Naive thymus-derived CD4-positive, alpha-beta T cell (primary cell): ENCODE results near the gene EFNA3. TPM values are rescaled to one million over a fixed set of nuclear protein-coding genes. Genes with fewer than 3 reads are reported as not detected.
"Not testable (repeated sequence)": the region's sequence is repeated elsewhere in the genome, so short reads cannot be mapped to it uniquely, and the experiment has no call there.

Source experiments
- ATAC-seq: fragments of 150-1000 bp; cut with Tn5 transposase; 2 replicates; pipeline ENCODE4 v1.10.0; 2021; ENCODE audit warnings: mild to moderate bottlenecking, moderate library complexity
- CTCF ChIA-PET: fragments of 350-600 bp; sonication (Branson Sonifier 250); formaldehyde crosslinking; loops from one replicate; lab custom pipeline; 2021; ENCODE audit warnings: antibody characterized with exemption; lab: Charles Lee
- POLR2A ChIA-PET: fragments of 350-600 bp; sonication (Branson Sonifier 250); formaldehyde crosslinking; loops from one replicate; lab custom pipeline; 2021; ENCODE audit warnings: antibody characterized with exemption, inconsistent platforms; lab: Charles Lee
- DNase-seq, 9 donors: peaks; one replicate each; pipeline versions ENCODE4 v3.0.0 to v3.0.0-alpha.2; 2020 to 2022; ENCODE audit warnings: mixed read lengths in 1 of 9
- H3K27ac ChIP-seq: one replicate; pipeline ENCODE4 v1.7.0; 2013; ENCODE audit warnings: mild to moderate bottlenecking, low read depth, low read length, moderate library complexity
- H3K27me3 ChIP-seq, 2 donors: one replicate each; pipeline ENCODE4 v1.7.0; 2013; ENCODE audit warnings: low read length in 2 of 2, mild to moderate bottlenecking in 2 of 2, moderate library complexity in 2 of 2; ENCODE audit not compliant: control insufficient read depth in 2 of 2, insufficient read depth in 2 of 2
- H3K36me3 ChIP-seq, 3 experiments: 1 replicate in 2 of 3; 2 replicates in 1 of 3; pipeline ENCODE4 v1.7.0; 2013; ENCODE audit warnings: low read length in 3 of 3, mild to moderate bottlenecking in 3 of 3, moderate library complexity in 1 of 3; ENCODE audit not compliant: insufficient read depth in 3 of 3, control insufficient read depth in 2 of 3
- H3K4me1 ChIP-seq, 2 donors: one replicate each; pipeline ENCODE4 v1.7.0; 2013; ENCODE audit warnings: low read length in 2 of 2, mild to moderate bottlenecking in 2 of 2, moderate library complexity in 1 of 2; ENCODE audit not compliant: control insufficient read depth in 2 of 2, insufficient read depth in 2 of 2
- H3K4me3 ChIP-seq: 2 replicates; pipeline ENCODE4 v1.7.0; 2013; ENCODE audit warnings: mild to moderate bottlenecking, low read length
- H3K9me3 ChIP-seq, 3 experiments: 1 replicate in 2 of 3; 2 replicates in 1 of 3; pipeline ENCODE4 v1.7.0; 2013; ENCODE audit warnings: low read length in 3 of 3; ENCODE audit not compliant: control insufficient read depth in 2 of 3
- H3K27ac Mint-ChIP-seq, 9 donors: one replicate each; pipeline ENCODE4 v1.8.0; 2020 to 2022; ENCODE audit warnings: mixed read lengths in 9 of 9, mild to moderate bottlenecking in 8 of 9, moderate library complexity in 5 of 9, inconsistent platforms in 2 of 9
- H3K27me3 Mint-ChIP-seq, 5 donors: one replicate each; pipeline ENCODE4 v1.8.0; 2021 to 2022; ENCODE audit warnings: mixed read lengths in 5 of 5, mild to moderate bottlenecking in 1 of 5
- H3K36me3 Mint-ChIP-seq, 5 donors: one replicate each; pipeline ENCODE4 v1.8.0; 2020 to 2022; ENCODE audit warnings: mixed read lengths in 5 of 5, mild to moderate bottlenecking in 3 of 5, inconsistent platforms in 1 of 5
- H3K4me1 Mint-ChIP-seq, 7 donors: one replicate each; pipeline ENCODE4 v1.8.0; 2020 to 2022; ENCODE audit warnings: mixed read lengths in 7 of 7, mild to moderate bottlenecking in 3 of 7, inconsistent platforms in 1 of 7
- H3K4me3 Mint-ChIP-seq, 10 donors: one replicate each; pipeline ENCODE4 v1.8.0; 2020 to 2022; ENCODE audit warnings: mild to moderate bottlenecking in 10 of 10, mixed read lengths in 10 of 10, moderate library complexity in 6 of 10, inconsistent platforms in 2 of 10
- H3K9me3 Mint-ChIP-seq, 11 donors: one replicate each; pipeline ENCODE4 v1.8.0; 2020 to 2022; ENCODE audit warnings: mixed read lengths in 11 of 11, mild to moderate bottlenecking in 4 of 11, inconsistent platforms in 1 of 11, moderate library complexity in 1 of 11
- intact Hi-C, 2 donors: fragments of 100-400 bp; cut with micrococcal nuclease; formaldehyde crosslinking; loops; one replicate each; pipeline ENCODE4 v1.15.1; 2023
- polyA plus RNA-seq, 2 donors: library from polyadenylated mRNA; unstranded; fragments of 300-500 nt; fragmentation: Illumina TruSeq; gene quantifications; one replicate each; pipeline ENCODE4 v1.2.3, GENCODE V29; 2021
- total RNA-seq, 6 experiments: library from RNA in 5 of 6; stranded (reverse) in 5 of 6; gene quantifications; 1 replicate in 5 of 6; 2 replicates in 1 of 6; pipeline ENCODE4 v1.2.3 and lab custom pipeline; 2021 to 2026

EFNA3 gene
- total and polyA plus RNA-seq, 7 experiments from 2014 or later: 0.42 to 4.0 (median 1.7) TPM

DNA sequence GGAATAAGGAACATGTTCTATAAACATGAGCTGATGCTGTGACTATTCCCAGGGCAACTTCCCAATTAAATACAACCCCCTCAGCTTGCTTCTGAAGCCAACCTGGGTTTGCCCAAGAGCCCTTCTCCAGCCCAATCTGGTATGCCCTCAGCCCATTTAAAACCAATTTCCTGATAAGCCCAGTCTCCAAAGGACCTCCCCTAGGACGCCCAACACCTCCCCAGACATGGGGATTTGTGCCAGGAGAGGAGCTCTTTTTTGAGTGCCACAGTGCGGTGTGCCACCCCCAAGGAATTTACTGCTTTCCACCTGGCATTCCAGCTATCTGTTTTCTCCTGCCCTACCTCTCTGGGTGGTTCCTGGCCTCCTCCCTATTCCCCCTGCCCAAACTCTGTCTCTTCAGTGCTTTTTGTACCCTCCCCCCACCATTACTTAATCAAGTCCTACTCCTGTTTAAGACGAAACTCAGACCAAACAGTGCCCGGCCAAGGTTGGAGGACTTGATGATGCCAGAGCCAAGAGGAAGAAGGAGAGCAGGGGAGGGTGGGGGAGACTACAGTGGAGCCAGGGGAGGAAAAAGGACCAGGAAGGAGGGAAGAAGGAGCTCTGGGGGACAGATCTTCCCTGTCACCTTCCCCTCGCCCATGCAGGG, 37.6 kb downstream of the EFNA3 start:
- Mint-ChIP-seq H3K27ac (no peak overlapping the region), H3K27me3 (peaks cover 0 to 25% (median 0%) of the 10 kb centered on the region in 5 donors), H3K4me1 (no peaks in the 10 kb centered on the region), H3K4me3 (no peak overlapping the region), H3K36me3 (no peaks in the 10 kb centered on the region), H3K9me3 (no peaks in the 10 kb centered on the region)
- Histone ChIP-seq H3K9me3 (no peaks in the 10 kb centered on the region), H3K36me3 (no peaks in the 10 kb centered on the region), H3K4me1 (no peaks in the 10 kb centered on the region), H3K4me3 (no peak overlapping the region), H3K27me3 (no peaks in the 10 kb centered on the region), H3K27ac (no peak overlapping the region)
- ATAC-seq: no peak
- POLR2A ChIA-PET: no interaction called here
- intact Hi-C loops: no loop called here
- CTCF ChIA-PET: interaction anchor here (1.2 kb wide), 1 partner anchor 25 kb away, joined by 3 read pairs; no protein-coding TSS in a partner anchor
- no peak for DNase-seq

DNA sequence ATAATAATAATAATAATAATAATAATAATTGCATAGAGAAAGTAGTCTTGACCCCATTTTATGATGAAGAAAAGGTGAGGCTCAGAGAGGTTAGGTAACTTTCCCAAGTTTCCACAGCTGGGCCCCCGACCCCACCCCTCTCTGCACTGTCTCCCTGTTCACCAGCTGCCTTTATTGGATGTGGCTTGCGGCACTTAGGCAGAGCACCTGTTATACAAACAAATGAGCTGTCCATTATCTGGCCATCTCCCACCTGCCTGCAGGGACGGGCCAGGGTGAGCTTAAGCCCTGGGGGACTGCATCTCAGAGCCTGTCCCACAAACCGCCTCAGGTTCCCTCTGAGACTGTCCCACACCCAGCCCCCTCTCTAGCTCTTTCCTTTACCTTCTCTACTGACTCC, 39.0 kb downstream of the EFNA3 start:
- Mint-ChIP-seq H3K9me3 (no peaks in the 10 kb centered on the region), H3K4me1 (no peaks in the 10 kb centered on the region), H3K36me3 (no peaks in the 10 kb centered on the region), H3K4me3 (no peak overlapping the region), H3K27me3 (peaks cover 0 to 29% (median 0%) of the 10 kb centered on the region in 5 donors), H3K27ac (peak overlapping the region in 1 of 9 donors; percentile 55)
- Histone ChIP-seq H3K27me3 (no peaks in the 10 kb centered on the region), H3K36me3 (no peaks in the 10 kb centered on the region), H3K4me1 (no peaks in the 10 kb centered on the region), H3K4me3 (no peak overlapping the region), H3K9me3 (no peaks in the 10 kb centered on the region), H3K27ac (no peak overlapping the region)
- POLR2A ChIA-PET: no interaction called here
- intact Hi-C loops: no loop called here
- ATAC-seq (no peak), DNase-seq (no peak)
- CTCF ChIA-PET: interaction anchor here (0.7 kb wide), 2 partner anchors 26 to 61 kb away, joined by 3 to 4 read pairs; no protein-coding TSS in a partner anchor

DNA sequence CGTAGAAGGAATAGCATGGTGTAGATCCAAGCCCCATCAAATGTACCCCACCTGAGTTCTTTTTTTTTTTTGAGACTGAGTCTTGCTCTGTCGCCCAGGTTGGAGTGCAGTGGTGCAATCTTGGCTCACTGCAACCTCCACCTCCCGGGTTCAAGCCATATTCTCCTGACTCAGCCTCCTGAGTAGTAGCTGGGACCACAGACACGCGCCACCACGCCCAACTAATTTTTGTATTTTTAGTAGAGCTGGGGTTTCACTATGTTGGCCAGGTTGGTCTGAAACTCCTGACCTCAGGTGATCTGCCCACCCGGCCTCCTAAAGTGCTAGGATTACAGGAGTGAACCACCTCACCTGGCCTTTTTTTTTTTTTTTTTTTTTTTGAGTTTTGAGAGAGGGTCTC, 39.5 kb downstream of the EFNA3 start:
- H3K27me3 Mint-ChIP-seq: peaks cover 0 to 34% (median 0%) of the 10 kb centered on the region in 5 donors
- H3K27me3 ChIP-seq, intact Hi-C loops, H3K4me3 ChIP-seq, H3K27ac ChIP-seq, H3K4me1 Mint-ChIP-seq, H3K36me3 Mint-ChIP-seq, H3K36me3 ChIP-seq, ATAC-seq, H3K4me3 Mint-ChIP-seq, POLR2A ChIA-PET, H3K4me1 ChIP-seq, DNase-seq, H3K27ac Mint-ChIP-seq, H3K9me3 Mint-ChIP-seq, H3K9me3 ChIP-seq: not testable (repeated sequence)
- CTCF ChIA-PET: interaction anchor here (0.7 kb wide), 1 partner anchor 61 kb away, joined by 3 read pairs; no protein-coding TSS in a partner anchor

DNA sequence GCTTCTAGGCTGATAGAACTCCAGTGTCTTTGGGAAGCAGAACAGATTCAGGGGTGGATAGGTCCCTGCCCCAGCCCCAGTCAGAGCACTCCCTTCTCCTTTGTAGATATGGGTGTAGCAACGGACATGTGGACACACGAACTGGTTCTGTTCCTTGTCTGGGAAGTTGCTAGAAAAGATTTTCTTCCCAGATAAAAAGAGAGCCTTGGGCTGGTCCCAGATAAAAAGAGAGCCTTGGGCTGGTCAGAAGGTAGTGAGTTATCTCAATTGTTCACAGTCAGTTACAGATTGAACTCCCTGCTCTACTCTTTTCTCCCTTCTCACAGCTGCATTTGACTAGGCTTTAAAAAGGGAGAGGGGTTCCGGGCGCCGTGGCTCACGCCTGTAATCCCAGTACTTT, 41.6 kb downstream of the EFNA3 start:
- Histone ChIP-seq H3K27ac (no peak overlapping the region), H3K27me3 (no peaks in the 10 kb centered on the region), H3K36me3 (no peaks in the 10 kb centered on the region), H3K9me3 (no peaks in the 10 kb centered on the region), H3K4me3 (no peak overlapping the region), H3K4me1 (no peaks in the 10 kb centered on the region)
- no peak for DNase-seq
- CTCF ChIA-PET: interaction anchor here (0.9 kb wide), 1 partner anchor 25 kb away, joined by 3 read pairs; no protein-coding TSS in a partner anchor
- Mint-ChIP-seq H3K9me3 (no peaks in the 10 kb centered on the region), H3K27me3 (peaks cover 0 to 51% (median 0%) of the 10 kb centered on the region in 5 donors), H3K4me1 (no peaks in the 10 kb centered on the region), H3K27ac (no peak overlapping the region), H3K4me3 (no peak overlapping the region), H3K36me3 (no peaks in the 10 kb centered on the region)
- intact Hi-C loops: no loop called here
- no peak for ATAC-seq
- POLR2A ChIA-PET: no interaction called here

DNA sequence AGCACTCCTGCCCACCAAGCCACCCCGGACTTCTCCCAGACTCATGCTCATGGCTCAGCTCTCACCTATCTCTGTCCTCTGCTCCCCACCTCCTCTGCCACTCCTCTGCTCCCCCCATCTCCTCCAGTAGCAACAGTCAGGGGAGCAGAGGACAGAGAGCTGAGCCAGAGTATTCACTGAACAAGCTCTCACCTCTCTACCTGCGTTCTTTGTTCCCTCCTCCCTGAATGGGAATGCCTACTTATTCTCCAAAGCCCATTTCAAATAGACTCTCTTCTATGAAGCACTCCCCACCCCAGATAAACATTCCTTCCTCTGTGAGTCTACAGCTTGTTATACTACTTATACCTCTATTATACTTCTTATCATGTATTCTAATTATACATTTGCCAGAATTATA, 42.6 kb downstream of the EFNA3 start:
- Mint-ChIP-seq H3K4me3 (no peak overlapping the region), H3K4me1 (no peaks in the 10 kb centered on the region), H3K36me3 (no peaks in the 10 kb centered on the region), H3K27me3 (peaks cover 0 to 52% (median 0%) of the 10 kb centered on the region in 5 donors), H3K27ac (peak overlapping the region in 1 of 9 donors; percentile 83), H3K9me3 (no peaks in the 10 kb centered on the region)
- H3K4me1 ChIP-seq: no peaks in the 10 kb centered on the region
- DNase-seq: no peak
- H3K27ac ChIP-seq: no peak overlapping the region
- H3K9me3 ChIP-seq: no peaks in the 10 kb centered on the region
- no peaks in the 10 kb centered on the region for H3K27me3 ChIP-seq
- H3K36me3 ChIP-seq: no peaks in the 10 kb centered on the region
- CTCF ChIA-PET: interaction anchor here (0.5 to 0.9 kb wide), 3 partner anchors 11 to 517 kb away, joined by 3 to 5 read pairs (median 4); no protein-coding TSS in a partner anchor
- POLR2A ChIA-PET: no interaction called here
- no peak for ATAC-seq
- H3K4me3 ChIP-seq: no peak overlapping the region
- intact Hi-C loops: no loop called here

DNA sequence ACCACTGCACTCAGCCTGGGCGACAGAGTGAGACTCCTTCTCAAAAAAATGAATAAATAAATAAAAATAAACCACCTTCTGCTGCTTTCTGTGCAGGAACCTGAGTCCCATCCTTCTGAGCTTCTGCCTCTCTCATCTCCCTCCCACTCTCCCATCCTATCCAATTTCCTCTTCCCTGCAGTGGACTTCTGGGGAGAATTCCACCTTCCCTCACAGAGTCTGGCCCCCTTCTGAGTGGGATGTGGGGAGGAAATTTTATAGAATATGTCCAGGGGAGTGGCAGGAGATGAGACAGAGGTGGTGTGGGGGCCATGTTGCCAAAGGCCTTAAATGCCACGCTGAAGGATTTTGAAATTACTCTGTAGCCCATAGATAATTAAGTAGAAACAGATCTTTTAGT, 43.7 kb downstream of the EFNA3 start:
- no peak for ATAC-seq
- Histone ChIP-seq H3K4me3 (no peak overlapping the region), H3K27me3 (no peaks in the 10 kb centered on the region), H3K36me3 (no peaks in the 10 kb centered on the region), H3K27ac (no peak overlapping the region), H3K4me1 (peaks cover 0 to 7% of the 10 kb centered on the region in 2 donors), H3K9me3 (no peaks in the 10 kb centered on the region)
- Mint-ChIP-seq H3K27me3 (peaks cover 0 to 63% (median 6%) of the 10 kb centered on the region in 5 donors), H3K4me1 (peaks cover 6 to 8% (median 7%) of the 10 kb centered on the region in 7 donors), H3K4me3 (no peak overlapping the region), H3K36me3 (peaks cover 0 to 2% (median 0%) of the 10 kb centered on the region in 5 donors), H3K27ac (no peak overlapping the region), H3K9me3 (no peaks in the 10 kb centered on the region)
- no peak for DNase-seq
- intact Hi-C loops: no loop called here
- POLR2A ChIA-PET: no interaction called here
- CTCF ChIA-PET: no interaction called here

DNA sequence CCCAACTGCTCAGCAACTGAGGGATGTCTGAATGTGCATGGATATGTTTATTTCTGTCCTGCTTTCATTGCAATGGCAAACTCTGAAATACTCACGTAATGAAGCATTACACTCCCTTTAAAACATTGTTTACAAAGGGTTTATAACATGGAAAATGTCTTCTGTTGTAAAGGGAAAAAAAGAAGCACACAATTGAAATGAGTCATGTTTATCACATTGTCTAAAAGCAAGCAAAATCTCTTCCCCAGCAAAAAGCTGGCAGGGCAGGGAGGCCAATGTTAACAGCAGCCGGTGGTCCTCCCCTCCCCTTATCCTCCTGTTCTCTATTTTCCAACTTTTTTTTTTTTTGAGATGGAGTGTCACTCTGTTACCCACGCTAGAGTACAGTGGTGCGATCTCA, 45.2 kb downstream of the EFNA3 start:
- ChIA-PET CTCF (no interaction called here), POLR2A (no interaction called here)
- Mint-ChIP-seq H3K27me3 (peaks cover 0 to 72% (median 7%) of the 10 kb centered on the region in 5 donors), H3K9me3 (no peaks in the 10 kb centered on the region), H3K4me1 (peaks cover 15 to 20% (median 17%) of the 10 kb centered on the region in 7 donors), H3K4me3 (no peak overlapping the region), H3K27ac (no peak overlapping the region), H3K36me3 (peaks cover 0 to 2% (median 0%) of the 10 kb centered on the region in 5 donors)
- no peak overlapping the region for H3K4me3 ChIP-seq
- H3K27me3 ChIP-seq: no peaks in the 10 kb centered on the region
- ATAC-seq: no peak
- H3K9me3 ChIP-seq: no peaks in the 10 kb centered on the region
- H3K4me1 ChIP-seq: peaks cover 10 to 19% of the 10 kb centered on the region in 2 donors
- no peaks in the 10 kb centered on the region for H3K36me3 ChIP-seq
- no peak overlapping the region for H3K27ac ChIP-seq
- intact Hi-C loops: no loop called here
- DNase-seq: no peak
